HG03439 (cell line): ENCODE results near the gene ATP23.

ENCODE experiments used
- ATAC-seq: cut with Tn5 transposase; IDR thresholded peaks from one replicate; pipeline ENCODE4 v1.9.1; 2021; ENCODE audit warnings: mild to moderate bottlenecking, moderate library complexity; ENCODE audit not compliant: unreplicated experiment

Gene ATP23

GRCh38 chr12:57941165-57941894 is at the start of gene ATP23:
Gene ATP23 (plus strand): TSS chr12:57941567. CDS start chr12:57941702, 135 bp downstream.
- ATAC-seq: peak; percentile 86

- ATAC-seq: no peak
Measured at GRCh38 chr12:57892232-57892972, 49.0 kb upstream of the ATP23 start.

- ATAC-seq: no peak
Measured at GRCh38 chr12:57893431-57894353, 47.7 kb upstream of the ATP23 start.

GRCh38 chr12:57894399-57895292 is 46.7 kb upstream of the ATP23 start:
- no peak for ATAC-seq

- no peak for ATAC-seq
Measured at GRCh38 chr12:57895389-57896114, 45.8 kb upstream of the ATP23 start.

GRCh38 chr12:57896115-57896433 is 45.3 kb upstream of the ATP23 start:
- ATAC-seq: no peak

- ATAC-seq: no peak
Measured at GRCh38 chr12:57896434-57897201, 44.7 kb upstream of the ATP23 start.

- no peak for ATAC-seq
Measured at GRCh38 chr12:57897286-57897974, 43.9 kb upstream of the ATP23 start.

- ATAC-seq: no peak
Measured at GRCh38 chr12:57898308-57898970, 42.9 kb upstream of the ATP23 start.

- ATAC-seq: peak; percentile 93
Measured at GRCh38 chr12:57899010-57899662, 42.2 kb upstream of the ATP23 start.

GRCh38 chr12:57902478-57902969 is 38.8 kb upstream of the ATP23 start:
- no peak for ATAC-seq

- no peak for ATAC-seq
Measured at GRCh38 chr12:57904426-57904825, 36.9 kb upstream of the ATP23 start.

- ATAC-seq: peak; percentile 95
Measured at GRCh38 chr12:57904848-57905811, 36.2 kb upstream of the ATP23 start.

- ATAC-seq: no peak
Measured at GRCh38 chr12:57905812-57906475, 35.4 kb upstream of the ATP23 start.

GRCh38 chr12:57906821-57907220 is 34.5 kb upstream of the ATP23 start:
- ATAC-seq: no peak
